HepG2 (cell line): Measurements from ENCODE around the gene HOXC4.

Source experiments
- BHLHE40 ChIP-seq: IDR thresholded peaks from 2 replicates; pipeline ENCODE4 v1.6.1; 2011; ENCODE audit warnings: low read length, improper control_type of control experiment
- CCAR2 ChIP-seq: fragments of 200-400 bp; formaldehyde crosslinking; optimal IDR thresholded peaks from 2 replicates; pipeline ENCODE3; 2018; ENCODE audit warnings: low read depth, mild to moderate bottlenecking, low read length, moderate library complexity
- CTCF ChIP-seq: sonication (generic); formaldehyde crosslinking; IDR thresholded peaks from 2 replicates; pipeline ENCODE4 v1.5.0; 2020; ENCODE audit warnings: mild to moderate bottlenecking, missing genetic modification reagents, moderate library complexity
- ELF1 ChIP-seq: sonication (generic); formaldehyde crosslinking; IDR thresholded peaks from 2 replicates; pipeline ENCODE4 v1.4.0; 2020; ENCODE audit warnings: missing genetic modification reagents
- EP300 ChIP-seq, 3 experiments: sonication (generic) in 1 of 3; formaldehyde crosslinking in 1 of 3; IDR thresholded peaks; 2 replicates each; pipeline versions ENCODE4 v1.5.1 to v1.6.1; 2011 to 2020; ENCODE audit warnings: low read depth in 2 of 3, low read length in 2 of 3, borderline replicate concordance in 1 of 3, improper control_type of control experiment in 1 of 3, mild to moderate bottlenecking in 1 of 3, missing genetic modification reagents in 1 of 3, moderate library complexity in 1 of 3
- GLMP ChIP-seq: sonication (generic); formaldehyde crosslinking; IDR thresholded peaks from 2 replicates; pipeline ENCODE4 v1.9.0; 2021; ENCODE audit warnings: missing genetic modification reagents, mild to moderate bottlenecking, borderline replicate concordance
- GMEB2 ChIP-seq: IDR thresholded peaks from 2 replicates; pipeline ENCODE4 v1.6.1; 2016; ENCODE audit warnings: missing biosample characterization, missing genetic modification reagents, low read depth
- NFE2 ChIP-seq: sonication (generic); formaldehyde crosslinking; IDR thresholded peaks from 2 replicates; pipeline ENCODE4 v1.4.0; 2020; ENCODE audit warnings: missing genetic modification reagents
- RAD51 ChIP-seq: fragments of 450-650 bp; IDR thresholded peaks from 2 replicates; pipeline ENCODE4 v1.6.1; 2016; ENCODE audit warnings: borderline replicate concordance
- REL ChIP-seq: sonication (generic); formaldehyde crosslinking; conservative IDR thresholded peaks from 2 replicates; pipeline ENCODE4 v1.8.0; 2022; ENCODE audit warnings: mild to moderate bottlenecking, missing genetic modification reagents, moderate library complexity
- USF2 ChIP-seq, 2 experiments: sonication (generic) in 1 of 2; formaldehyde crosslinking in 1 of 2; IDR thresholded peaks; 2 replicates each; pipeline versions ENCODE4 v1.5.1 to v1.6.1; 2011 to 2020; ENCODE audit warnings: borderline replicate concordance in 1 of 2, low read depth in 1 of 2, low read length in 1 of 2, mild to moderate bottlenecking in 1 of 2, missing genetic modification reagents in 1 of 2, moderate library complexity in 1 of 2
- ZBTB39 ChIP-seq: sonication (generic); formaldehyde crosslinking; IDR thresholded peaks from 2 replicates; pipeline ENCODE4 v1.5.0; 2020; ENCODE audit warnings: missing genetic modification reagents
- ZSCAN20 ChIP-seq: sonication (generic); formaldehyde crosslinking; IDR thresholded peaks from 2 replicates; pipeline ENCODE4 v1.4.0; 2020; ENCODE audit warnings: missing genetic modification reagents, mild to moderate bottlenecking, borderline replicate concordance

- TF ChIP-seq REL (no peak), GLMP (no peak), EP300 (IDR thresholded peaks at IDR 0.05; ENCODE audit: low read depth in 2 of 2, low read length in 2 of 2) (no peak), EP300 (CRISPR knock-in tag; IDR thresholded peaks at IDR 0.05; ENCODE audit: borderline replicate concordance) (no peak), CCAR2 (no peak), NFE2 (CRISPR knock-in tag) (no peak), RAD51 (no peak), GMEB2 (CRISPR knock-in tag) (no peak), ELF1 (CRISPR knock-in tag) (no peak), USF2 (IDR thresholded peaks at IDR 0.05; ENCODE audit: low read depth, low read length) (no peak), USF2 (CRISPR knock-in tag; IDR thresholded peaks at IDR 0.05; ENCODE audit: borderline replicate concordance) (no peak), CTCF (CRISPR knock-in tag) (no peak), ZSCAN20 (no peak), ZBTB39 (CRISPR knock-in tag) (no peak), BHLHE40 (no peak)
These were observed 12.4 kb upstream of the HOXC4 start for GRCh38 chr12:54041097-54041690.
